Measurements from ENCODE around the gene RYR1.
"Not testable (repeated sequence)": the region's sequence is repeated elsewhere in the genome, so short reads cannot be mapped to it uniquely, and the experiment has no call there.

RYR1 gene

GRCh38 chr19:38616265-38616664 lies 182.8 kb downstream of the RYR1 start:
- no peak for DNase-seq (ENCODE audit: low read depth)

GRCh38 chr19:38617283-38617763 lies 183.8 kb downstream of the RYR1 start:
- DNase-seq (ENCODE audit: low read depth): no peak

DNA sequence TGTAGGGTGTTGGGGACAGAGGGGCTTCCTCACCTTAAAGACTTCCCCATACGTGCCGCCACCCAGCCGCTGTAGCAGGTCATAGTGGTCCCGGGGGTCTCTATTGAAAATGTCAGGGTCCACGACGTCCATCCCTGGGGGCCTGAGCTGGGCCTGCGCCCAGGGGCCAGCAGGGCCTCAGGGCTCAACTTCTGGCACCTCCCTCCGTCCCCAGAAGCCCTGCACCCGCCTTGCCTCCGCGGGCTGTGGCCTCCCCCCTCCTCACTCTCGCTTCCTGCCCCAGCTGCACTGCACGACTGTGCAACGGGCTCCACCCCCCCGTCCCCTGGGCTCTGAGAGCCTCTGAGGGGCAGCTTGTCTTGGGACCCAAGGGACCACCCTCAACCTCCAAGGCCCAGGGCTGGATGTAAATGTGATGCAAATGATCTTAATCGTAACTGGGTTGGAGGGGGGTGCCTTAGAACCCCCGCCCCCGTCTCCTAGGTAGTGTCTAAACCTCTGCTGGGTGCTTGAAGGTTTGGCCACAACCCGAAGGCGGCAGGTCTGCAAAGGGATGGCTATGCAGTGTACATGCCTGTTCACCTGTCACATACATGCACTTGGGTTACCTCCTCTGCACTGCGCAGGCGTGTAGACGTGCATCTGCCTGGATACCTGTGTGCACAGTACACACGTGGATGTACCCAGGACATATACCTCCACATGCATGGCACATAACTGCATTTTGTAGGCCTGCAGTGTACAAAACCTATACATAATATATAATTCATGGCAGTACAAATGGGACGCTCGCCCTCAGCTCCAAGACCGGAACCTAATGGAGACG lies 184.5 kb downstream of the RYR1 start, which contains the start of gene MAP4K1:
TSS of gene MAP4K1 (minus strand) at position 190 of the 826 bp plus-strand sequence. CDS start at position 132, 58 bp downstream.
- DNase-seq (ENCODE audit: low read depth): no peak

DNA sequence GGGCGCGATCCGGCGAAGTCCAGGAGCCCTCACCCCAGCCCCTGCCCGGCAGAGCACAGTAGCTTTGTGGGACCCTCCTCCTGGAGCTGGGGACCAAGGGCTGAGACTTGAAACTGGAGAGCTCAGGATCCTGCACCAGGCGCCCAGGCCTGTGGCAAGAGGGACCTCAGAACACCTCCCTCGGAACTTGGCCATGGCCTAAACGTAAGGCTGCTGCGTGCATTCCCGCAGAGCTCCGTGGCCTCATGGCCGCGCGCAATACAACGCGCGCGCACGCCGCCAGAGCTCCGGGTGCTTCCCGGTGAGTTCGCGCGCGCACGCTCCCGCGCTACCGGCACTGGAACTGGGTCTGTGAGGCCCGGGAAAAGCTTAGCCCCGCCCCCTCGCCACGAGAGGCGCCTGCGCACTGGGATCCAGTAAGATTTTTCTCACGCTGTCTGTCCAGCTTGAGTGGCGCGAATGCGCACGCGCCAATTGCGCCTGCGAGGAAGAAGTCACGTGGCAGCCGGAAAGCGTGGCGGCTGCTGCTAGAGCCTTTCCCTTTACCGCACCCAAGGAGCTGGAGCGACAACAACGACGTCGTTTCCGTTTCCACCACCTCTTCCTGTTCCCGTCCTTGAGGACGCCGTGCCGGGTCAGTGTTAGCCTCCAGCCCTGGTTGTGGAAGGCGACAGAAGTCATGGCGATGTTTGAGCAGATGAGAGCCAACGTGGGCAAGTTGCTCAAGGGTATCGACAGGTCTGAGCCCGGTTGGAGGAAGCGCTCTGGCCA lies 185.3 kb downstream of the RYR1 start, which contains the start of gene EIF3K:
TSS of gene EIF3K (plus strand) at position 599 of the 771 bp plus-strand sequence. CDS start at position 680, 81 bp downstream.
- peak; percentile 98 for DNase-seq (ENCODE audit: low read depth)

DNA sequence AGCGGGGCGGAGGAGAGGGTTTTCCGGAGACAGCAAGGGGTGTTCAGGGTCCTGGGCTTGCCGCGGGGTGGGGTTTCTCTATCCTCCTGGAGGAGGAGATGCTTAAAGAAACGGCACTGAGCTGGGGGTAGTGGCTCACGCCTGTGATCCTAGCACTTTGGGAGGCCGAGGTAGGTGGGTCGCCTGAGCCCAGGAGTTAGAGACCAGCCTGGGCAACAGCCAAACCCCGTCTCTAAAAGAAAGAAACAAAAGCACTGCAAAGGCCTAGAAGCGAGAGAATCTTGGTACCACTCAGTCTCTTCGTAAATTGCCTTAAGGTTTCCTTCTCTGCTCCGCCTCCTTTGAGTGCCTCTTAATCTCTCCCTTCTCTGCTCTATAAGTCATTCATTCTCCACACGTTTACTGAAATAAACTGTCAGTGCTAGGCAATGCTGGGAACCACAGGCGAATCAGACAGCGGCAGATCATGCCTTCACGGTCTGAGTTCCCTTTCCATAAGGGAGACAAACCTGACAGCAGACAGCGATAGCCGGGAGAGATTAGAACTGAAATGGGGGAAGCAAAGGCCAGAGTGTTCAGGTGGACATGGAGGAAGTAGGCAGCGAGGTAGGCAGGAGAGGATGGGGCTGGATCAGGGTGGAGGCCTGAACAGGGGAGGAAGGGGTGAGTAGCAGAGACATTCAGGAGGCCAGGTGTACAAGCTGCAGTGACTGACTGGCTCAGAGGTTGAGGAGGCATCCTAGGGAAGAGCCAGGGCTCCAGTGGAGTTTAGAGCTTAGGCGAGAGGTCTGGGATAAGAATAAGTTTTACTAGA lies 186.1 kb downstream of the RYR1 start:
- no peak for DNase-seq (ENCODE audit: low read depth)

GRCh38 chr19:38624822-38625221 lies 191.3 kb downstream of the RYR1 start:
- DNase-seq (ENCODE audit: low read depth): no peak

DNA sequence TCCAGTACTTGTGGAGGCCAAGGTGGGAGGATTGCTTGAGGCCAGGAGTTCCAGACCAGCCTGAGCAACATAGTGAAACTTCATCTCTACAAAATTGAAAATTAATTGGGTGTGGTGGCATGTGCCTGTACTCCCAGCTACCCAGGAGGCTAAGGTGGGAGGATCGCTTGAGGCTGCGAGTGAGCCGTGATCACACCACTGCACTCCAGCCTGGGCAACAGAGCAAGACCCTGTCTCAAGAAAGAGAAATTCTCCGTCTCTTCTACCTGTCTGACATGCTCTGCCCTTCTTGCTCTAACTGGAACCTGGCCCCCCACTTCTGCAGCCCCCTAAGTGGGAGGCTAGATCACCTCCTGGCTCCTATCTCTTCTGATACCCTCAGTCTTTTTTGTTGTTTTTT lies 192.9 kb downstream of the RYR1 start:
- no peak for DNase-seq (ENCODE audit: low read depth)

DNA sequence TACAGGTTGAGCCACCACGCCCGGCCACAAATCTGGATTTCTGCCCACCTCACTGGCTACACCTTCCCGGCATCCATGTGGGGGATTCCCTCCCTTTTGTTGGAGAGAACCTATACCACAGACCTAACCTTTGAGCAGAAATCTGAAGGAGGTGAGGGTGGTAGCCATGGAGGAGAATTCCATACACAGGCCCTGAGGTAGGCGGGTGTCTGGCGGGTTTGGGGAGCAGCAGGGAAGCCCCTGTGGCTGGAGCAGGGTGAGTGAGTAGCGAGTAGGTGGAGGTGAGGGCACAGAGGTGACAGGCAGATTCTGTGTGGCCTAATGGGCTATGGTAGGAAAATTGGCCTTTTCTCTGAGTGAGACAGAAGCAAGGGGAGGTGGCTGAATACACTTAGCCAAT lies 196.1 kb downstream of the RYR1 start:
- no peak for DNase-seq (ENCODE audit: low read depth)

DNA sequence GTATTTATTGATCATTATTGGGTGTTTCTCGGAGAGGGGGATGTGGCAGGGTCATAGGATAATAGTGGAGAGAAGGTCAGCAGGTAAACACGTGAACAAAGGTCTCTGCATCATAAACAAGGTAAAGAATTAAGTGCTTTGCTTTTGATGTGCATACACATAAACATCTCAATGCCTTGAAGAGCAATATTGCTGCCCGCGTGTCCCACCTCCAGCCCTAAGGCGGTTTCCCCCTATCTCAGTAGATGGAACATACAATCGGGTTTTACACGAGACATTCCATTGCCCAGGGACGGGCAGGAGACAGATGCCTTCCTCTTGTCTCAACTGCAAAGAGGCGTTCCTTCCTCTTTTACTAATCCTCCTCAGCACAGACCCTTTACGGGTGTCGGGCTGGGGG lies 197.8 kb downstream of the RYR1 start:
- not testable (repeated sequence) for DNase-seq (ENCODE audit: low read depth)

- not testable (repeated sequence) for DNase-seq (ENCODE audit: low read depth)
These were observed 198.5 kb downstream of the RYR1 start for GRCh38 chr19:38631811-38632475.

DNA sequence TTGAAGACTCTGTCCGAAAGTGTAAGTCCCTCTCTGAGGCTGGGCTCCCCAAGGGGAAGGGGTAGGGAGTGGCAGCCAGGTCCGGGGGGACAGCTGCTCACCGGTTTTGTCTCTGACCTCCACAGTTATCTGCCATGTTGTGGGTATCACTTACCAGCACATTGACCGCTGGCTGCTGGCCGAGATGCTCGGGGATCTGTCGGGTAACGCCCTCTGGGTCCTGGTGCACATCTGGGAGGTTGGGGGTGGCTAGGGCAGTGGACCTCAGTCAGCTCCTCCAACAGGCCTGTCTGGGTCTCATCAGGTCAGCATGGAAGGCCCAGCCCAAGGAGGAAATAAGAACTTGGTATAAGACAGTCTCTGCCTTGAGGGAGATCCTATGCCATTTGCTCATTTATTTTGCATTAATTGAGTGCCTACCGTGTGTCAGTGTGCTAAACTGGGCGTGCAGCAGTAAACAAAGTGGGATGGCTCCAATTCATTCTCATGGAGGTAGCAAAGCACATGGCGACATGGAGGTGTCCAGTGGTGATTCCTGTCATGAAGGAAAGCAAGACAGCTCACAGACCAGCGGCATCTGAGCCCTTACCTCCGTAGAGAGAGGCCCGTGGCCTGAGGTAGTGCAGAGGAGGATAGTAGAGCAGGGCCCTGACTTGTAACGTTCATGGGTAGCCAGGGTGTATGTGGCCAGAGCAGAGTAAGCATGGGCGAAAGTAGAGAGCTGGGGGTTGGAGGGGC lies 199.2 kb downstream of the RYR1 start:
- DNase-seq (ENCODE audit: low read depth): no peak

GRCh38 chr19:38634757-38635482 lies 201.4 kb downstream of the RYR1 start:
- DNase-seq (ENCODE audit: low read depth): no peak

- no peak for DNase-seq (ENCODE audit: low read depth)
These were observed 202.2 kb downstream of the RYR1 start for GRCh38 chr19:38635483-38636399.
